GM18909 (cell line): Measurements from ENCODE around the gene ZNF212.

Experiments
- ATAC-seq: cut with Tn5 transposase; IDR thresholded peaks from one replicate; pipeline ENCODE4 v1.9.1; 2021; ENCODE audit warnings: mild to moderate bottlenecking; ENCODE audit not compliant: unreplicated experiment, poor library complexity

ZNF212 gene

GRCh38 chr7:149239345-149240143, at the start of gene ZNF212:
Gene ZNF212 (plus strand): TSS chr7:149239651. CDS start chr7:149239779, 128 bp downstream.
- peak; percentile 100 for ATAC-seq

DNA sequence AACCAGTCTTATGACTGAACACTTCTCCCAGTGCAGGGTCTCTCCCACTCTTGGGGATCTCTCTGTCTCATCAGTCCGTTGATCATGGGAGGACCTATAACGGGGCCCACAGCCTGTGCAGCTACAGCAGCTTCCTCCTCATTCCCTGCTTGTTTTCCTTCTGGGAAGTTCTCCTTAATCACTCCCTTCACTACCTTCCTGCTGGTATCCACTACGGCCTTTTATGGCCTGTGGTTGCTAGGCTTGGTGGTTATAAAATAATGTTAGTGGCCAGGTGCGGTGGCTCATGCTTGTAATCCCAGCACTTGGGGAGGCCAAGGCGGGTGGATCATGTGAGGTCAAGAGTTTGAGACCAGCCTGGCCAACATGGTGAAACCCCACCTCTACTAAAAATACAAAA, 47.6 kb upstream of the ZNF212 start:
- ATAC-seq: no peak

DNA sequence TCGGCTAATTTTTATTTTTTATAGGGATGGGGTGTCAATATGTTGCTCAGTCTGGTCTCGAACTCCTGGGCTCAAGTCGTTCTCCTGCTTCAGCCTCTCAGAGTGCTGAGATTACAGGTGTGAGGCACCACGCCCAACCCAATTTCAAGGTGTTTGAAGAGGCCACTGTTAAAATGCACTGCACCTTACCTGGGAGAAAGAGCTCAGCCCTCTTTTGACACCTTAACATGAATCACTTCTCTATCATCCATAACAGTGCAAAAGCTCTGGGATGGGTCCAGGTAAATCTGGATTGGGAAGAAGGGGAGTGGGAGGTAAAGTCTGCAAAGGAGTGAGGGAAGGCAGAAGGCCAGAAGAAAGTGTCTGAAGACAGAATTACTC, 44.7 kb upstream of the ZNF212 start:
- no peak for ATAC-seq

GRCh38 chr7:149195180-149196150, 44.0 kb upstream of the ZNF212 start, which contains the start of gene ZNF282:
Gene ZNF282 (plus strand): TSS chr7:149195546. CDS start chr7:149195590, 44 bp downstream.
- peak; percentile 91 for ATAC-seq

- peak; percentile 16 for ATAC-seq
These were observed 43.2 kb upstream of the ZNF212 start for GRCh38 chr7:149196151-149196704.

GRCh38 chr7:149196705-149197171, 42.7 kb upstream of the ZNF212 start:
- peak; percentile 20 for ATAC-seq

GRCh38 chr7:149197675-149198074, 41.8 kb upstream of the ZNF212 start:
- ATAC-seq: no peak

- ATAC-seq: no peak
These were observed 41.2 kb upstream of the ZNF212 start for GRCh38 chr7:149198161-149198816.

DNA sequence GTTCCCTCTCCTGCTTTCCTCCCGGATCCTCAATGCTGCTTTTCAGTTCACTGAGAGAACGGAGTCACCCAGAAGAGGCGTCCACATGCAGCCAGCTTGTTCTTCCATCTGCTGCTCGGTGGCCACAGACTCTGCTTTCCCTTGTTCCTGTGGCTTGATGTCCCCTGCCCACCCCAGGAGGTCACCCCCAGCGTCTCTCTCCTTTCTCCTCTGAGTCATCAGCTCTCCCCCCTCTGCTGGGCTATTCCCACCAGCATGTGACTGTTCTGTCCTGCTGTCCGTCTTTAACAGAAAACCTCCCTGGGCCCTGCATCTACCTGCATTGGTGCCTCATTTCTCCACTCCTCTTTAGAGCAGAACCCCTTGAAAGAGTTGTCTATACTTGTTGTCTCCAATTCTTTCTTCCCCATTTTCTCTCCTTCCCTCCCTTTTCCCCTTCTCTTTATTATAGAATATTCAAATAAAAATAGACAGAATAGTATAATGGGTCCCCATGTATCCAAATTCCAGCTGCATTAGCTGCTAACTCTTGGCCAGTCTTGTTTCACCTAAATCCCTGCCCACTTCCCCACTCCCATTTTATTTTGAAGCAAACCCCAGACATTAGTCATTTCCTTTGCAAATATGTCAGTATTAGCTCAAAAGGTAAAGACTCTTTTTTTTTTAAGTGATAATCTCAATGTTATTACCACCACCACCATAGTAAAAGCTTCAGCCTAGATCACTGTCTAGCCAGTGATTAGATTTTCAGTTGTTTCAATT, 40.0 kb upstream of the ZNF212 start:
- ATAC-seq: no peak

- ATAC-seq: no peak
These were observed 36.6 kb upstream of the ZNF212 start for GRCh38 chr7:149202831-149203231.

DNA sequence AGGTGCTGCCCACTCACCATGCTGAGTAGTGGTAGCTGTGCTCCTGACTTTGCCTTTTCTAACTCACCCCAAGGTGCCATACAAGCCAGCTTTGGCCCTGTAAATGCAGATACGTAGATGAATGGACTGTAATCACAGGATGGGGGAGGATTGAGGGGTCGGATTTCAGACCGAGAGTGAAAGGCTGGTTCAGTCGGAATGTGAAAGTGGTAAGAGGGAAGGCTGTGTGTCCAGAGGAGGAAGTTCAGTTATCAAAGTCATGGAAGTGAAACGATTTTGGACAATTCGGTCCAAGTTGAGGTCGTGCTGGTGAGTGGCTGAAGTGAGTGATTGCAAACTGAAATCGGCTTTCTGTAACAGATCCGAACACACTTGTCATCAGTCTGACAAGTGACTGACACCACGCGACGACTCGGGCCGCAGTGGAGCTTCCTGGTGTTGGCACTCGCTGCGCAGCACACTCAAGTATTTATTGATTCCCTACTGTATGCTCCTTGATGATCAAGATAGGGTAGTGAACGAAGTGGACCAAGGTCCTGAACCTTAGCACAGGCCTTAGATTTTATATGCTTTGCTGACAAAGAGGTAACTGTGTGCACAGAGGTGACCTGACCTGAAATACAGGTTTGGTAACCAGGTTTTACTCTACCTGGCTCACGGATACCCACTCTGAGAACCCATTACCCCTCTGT, 33.6 kb upstream of the ZNF212 start:
- ATAC-seq: no peak

DNA sequence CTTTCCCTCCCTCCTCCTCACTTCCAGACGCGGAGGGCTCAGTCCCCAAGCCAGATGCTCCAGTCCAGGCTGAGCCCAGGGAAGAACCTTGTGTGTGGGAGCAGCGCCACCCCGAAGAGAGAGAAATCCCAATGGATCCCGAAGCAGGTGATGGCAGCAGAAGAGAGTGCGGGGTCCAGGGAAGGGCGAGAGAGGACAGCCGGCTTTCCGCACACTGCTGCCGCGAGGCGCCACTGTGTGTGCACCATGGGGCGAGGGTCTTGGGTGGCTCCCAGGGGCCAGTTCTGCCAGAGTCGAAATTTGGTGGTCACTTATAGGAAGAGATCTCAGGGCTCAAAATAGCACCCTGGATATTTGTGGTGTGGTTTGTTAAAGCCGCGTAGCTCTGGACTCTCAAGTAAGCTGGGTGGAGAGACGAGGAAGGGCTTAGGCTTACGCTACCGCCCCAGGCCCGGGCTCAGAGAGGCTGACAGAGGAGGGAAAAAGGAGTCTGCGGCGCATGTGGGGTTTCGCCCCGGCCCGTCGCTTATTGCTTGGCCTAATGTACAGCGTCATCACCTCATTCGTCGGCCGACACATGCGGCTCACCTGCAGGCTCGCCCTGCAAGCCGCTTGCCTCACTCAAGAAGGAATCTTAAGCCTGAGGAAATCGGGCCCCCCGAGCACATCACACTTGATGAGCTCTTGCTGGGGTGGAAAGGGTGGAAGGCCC, 32.0 kb upstream of the ZNF212 start:
- no peak for ATAC-seq

DNA sequence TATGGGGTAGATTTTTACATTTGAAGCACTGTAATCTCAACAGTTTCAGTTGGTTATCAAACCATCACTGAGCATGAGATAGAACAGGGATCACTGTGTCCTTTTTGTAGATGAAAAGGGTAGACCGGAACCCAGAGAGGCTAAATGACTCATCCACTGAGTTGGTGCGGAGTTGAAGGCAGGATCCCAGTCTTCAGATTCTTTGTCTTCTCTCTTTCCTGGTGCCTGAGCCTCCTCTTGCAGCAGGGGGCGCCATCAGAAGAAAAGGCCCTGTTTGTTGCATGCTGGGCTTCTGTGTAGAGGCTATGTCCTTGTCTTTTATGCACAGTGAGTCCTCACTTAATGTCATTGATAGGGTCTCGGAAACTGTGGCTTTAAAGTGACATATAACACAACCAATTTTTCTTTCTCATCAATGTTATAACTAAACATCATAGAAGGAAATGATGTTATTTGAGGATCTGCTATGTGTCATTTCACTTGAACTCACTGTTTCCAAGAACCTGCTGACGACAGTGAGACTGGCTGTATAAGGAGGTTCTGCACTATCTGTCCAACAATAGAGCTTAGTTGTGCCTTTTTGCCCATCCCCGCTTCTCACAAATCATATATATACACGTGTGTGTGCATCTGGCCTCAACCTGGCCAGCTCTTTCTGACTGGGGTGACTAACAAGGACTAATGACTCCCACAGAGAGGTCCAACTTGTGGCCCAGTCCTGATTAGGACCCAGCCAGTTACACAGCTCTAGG, 29.8 kb upstream of the ZNF212 start:
- ATAC-seq: no peak

DNA sequence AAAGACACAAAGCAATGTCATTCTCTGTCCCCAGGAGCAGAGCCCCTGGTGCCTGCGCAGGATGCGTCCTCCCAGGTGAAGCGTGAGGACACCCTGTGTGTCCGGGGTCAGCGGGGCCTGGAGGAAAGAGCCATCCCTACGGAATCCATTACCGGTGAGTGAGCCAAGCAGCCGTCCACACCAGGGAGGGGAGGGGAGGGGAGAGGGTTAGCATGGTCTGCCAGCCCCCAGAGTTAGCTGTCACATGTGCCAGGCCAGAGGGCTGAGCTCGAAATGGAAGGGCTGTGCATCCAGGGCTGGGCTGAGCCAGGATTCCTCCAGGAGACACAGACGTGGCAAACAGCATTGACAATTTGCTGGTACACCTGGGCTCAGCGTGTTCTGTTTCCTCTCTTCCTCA, 28.9 kb upstream of the ZNF212 start:
- ATAC-seq: no peak

DNA sequence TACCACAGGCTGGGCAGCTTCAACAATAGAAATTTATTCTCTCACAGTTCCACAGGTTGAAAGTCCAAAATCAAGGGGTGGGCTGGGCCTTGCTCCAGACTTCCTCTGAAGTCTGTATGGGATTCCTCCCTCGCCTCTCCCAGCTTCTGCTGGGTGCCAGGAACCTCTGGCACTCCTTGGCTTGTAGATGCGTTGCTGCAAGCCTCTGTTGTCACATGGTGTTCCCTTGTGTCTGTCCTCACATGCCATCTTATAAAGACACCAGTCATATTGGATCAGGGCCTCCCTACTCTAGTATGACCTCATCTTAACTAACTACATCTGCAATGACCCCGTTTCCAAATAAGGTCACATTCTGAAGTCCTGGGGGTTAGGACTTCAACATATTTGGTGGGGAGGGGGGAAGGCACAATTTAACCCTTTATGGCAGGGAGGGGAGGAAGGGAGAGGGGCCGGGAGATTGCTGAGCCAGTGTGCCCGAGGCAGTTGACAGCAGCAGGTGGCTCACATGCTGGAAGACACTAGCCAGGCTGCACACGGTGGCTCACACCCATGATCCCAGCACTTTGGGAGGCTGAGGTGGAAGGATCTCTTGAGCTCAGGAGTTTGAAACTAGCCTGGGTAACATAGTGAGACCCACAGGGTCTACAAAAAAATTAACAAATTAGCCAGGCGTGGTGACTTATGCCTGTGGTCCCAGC, 25.3 kb upstream of the ZNF212 start:
- ATAC-seq: no peak

DNA sequence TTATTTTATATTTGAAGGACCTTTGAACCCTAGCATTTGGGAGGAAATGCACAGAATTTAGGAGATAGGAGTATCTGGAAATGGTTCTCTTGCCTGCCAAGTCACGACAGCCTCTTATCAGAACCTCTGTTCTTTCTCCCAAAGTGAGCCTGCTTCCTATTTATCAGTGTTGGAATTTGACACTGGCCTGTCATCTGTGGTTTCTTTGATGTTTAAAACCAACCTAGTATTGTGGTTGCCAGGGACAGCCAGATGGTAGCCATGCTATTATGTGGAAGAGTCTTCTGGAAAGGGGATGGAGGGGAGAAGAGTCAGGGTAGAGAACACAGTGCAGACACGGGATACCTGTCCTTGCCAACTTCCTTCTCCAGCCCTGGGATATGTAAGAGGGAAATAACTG, 23.0 kb upstream of the ZNF212 start:
- ATAC-seq: no peak

GRCh38 chr7:149217570-149217969, 21.9 kb upstream of the ZNF212 start:
- no peak for ATAC-seq
